ENCODE data around the gene ADPRS. TPM values are rescaled to one million over a fixed set of nuclear protein-coding genes. Genes with fewer than 3 reads are reported as not detected.
A peak's percentile ranks its signal among the peaks of the same experiment; 100 is the strongest.

ADPRS gene
- total RNA-seq: 10 to 100 TPM; 24.3 to 49.6 (median 37.0) TPM
- polyA plus RNA-seq: 10 to 100 TPM; 21.6 to 30.0 (median 29.6) TPM

- Histone ChIP-seq H3K27ac (peak within 1 kb of the TSS; percentile 88 to 92 (median 90)), H3K9me3 (no peaks in the 10 kb centered on the region), H3K27me3 (peaks cover 0 to 9% (median 0%) of the 10 kb centered on the region in 3 donors), H3K4me3 (peak within 1 kb of the TSS; percentile 86 to 96 (median 94)), H3K4me1 (peaks cover 0 to 42% (median 33%) of the 10 kb centered on the region in 4 donors), H3K36me3 (peaks cover 13 to 29% (median 22%) of the 10 kb centered on the region in 4 donors)
- intact Hi-C loops (cut with DNase I): loop anchor here (5.0 kb wide), 1 partner anchor 156 kb away; the partner anchor contains the start of gene AGO3
- DNase-seq: peak; percentile 94
- TF ChIP-seq POLR2AphosphoS5 (IDR thresholded peaks at IDR 0.05) (peak; percentile 92 to 98 (median 95)), POLR2A (IDR thresholded peaks at IDR 0.05) (peak; percentile 70 to 85), EP300 (IDR thresholded peaks at IDR 0.05) (peak in 1 of 4 donors; percentile 49), CTCF (IDR thresholded peaks at IDR 0.05) (peak; percentile 99)
- WGBS, 2 donors: 1% methylated on average over 84 of the region's 84 CpGs
Observed at GRCh38 chr1:36088577-36089392, at the start of gene ADPRS. ADPRS (plus strand) TSS chr1:36088892; CDS start chr1:36088905, 13 bp downstream.

GRCh38 chr1:36040238-36040637 lies 48.5 kb upstream of the ADPRS start:
- H3K9me3 ChIP-seq: no peaks in the 10 kb centered on the region
- intact Hi-C loops (cut with DNase I): no loop called here
- TF ChIP-seq POLR2A (IDR thresholded peaks at IDR 0.05) (no peak), POLR2AphosphoS5 (IDR thresholded peaks at IDR 0.05) (no peak), EP300 (IDR thresholded peaks at IDR 0.05) (no peak), CTCF (IDR thresholded peaks at IDR 0.05) (no peak)
- no peak overlapping the region for H3K4me3 ChIP-seq
- DNase-seq: no peak
- H3K27ac ChIP-seq: no peak overlapping the region
- WGBS, 2 donors: 77 to 90% methylated on average over 2 of the region's 2 CpGs
- peaks cover 4 to 79% (median 10%) of the 10 kb centered on the region in 4 donors for H3K36me3 ChIP-seq
- H3K4me1 ChIP-seq: no peaks in the 10 kb centered on the region
- H3K27me3 ChIP-seq: no peaks in the 10 kb centered on the region

- TF ChIP-seq POLR2A (IDR thresholded peaks at IDR 0.05): no peak
- intact Hi-C loops (cut with DNase I): no loop called here
- H3K4me3 ChIP-seq: no peak overlapping the region
- H3K9me3 ChIP-seq: no peaks in the 10 kb centered on the region
- H3K27me3 ChIP-seq: no peaks in the 10 kb centered on the region
- no peak overlapping the region for H3K27ac ChIP-seq
- DNase-seq: no peak
- peaks cover 0 to 52% (median 10%) of the 10 kb centered on the region in 4 donors for H3K36me3 ChIP-seq
- no peaks in the 10 kb centered on the region for H3K4me1 ChIP-seq
Observed at GRCh38 chr1:36051821-36052220, 36.9 kb upstream of the ADPRS start.

GRCh38 chr1:36053978-36054377 lies 34.7 kb upstream of the ADPRS start:
- Histone ChIP-seq H3K4me1 (no peaks in the 10 kb centered on the region), H3K27ac (no peak overlapping the region), H3K4me3 (no peak overlapping the region), H3K9me3 (no peaks in the 10 kb centered on the region), H3K27me3 (no peaks in the 10 kb centered on the region), H3K36me3 (peaks cover 0 to 40% (median 5%) of the 10 kb centered on the region in 4 donors)
- no peak for DNase-seq
- TF ChIP-seq EP300 (IDR thresholded peaks at IDR 0.05) (no peak), POLR2A (IDR thresholded peaks at IDR 0.05) (no peak), CTCF (IDR thresholded peaks at IDR 0.05) (no peak)
- intact Hi-C loops (cut with DNase I): no loop called here

- Histone ChIP-seq H3K9me3 (no peaks in the 10 kb centered on the region), H3K4me3 (no peak overlapping the region), H3K4me1 (no peaks in the 10 kb centered on the region), H3K27ac (no peak overlapping the region), H3K36me3 (peaks cover 0 to 30% (median 3%) of the 10 kb centered on the region in 4 donors), H3K27me3 (no peaks in the 10 kb centered on the region)
- intact Hi-C loops (cut with DNase I): no loop called here
- 89 to 90% methylated on average over 5 of the region's 5 CpGs for WGBS, 2 donors
- no peak for DNase-seq
- TF ChIP-seq POLR2AphosphoS5 (IDR thresholded peaks at IDR 0.05): no peak
Observed at GRCh38 chr1:36055706-36056105, 33.0 kb upstream of the ADPRS start.
